ENCODE results near the gene MS4A13. TPM values are rescaled to one million over a fixed set of nuclear protein-coding genes. Genes with fewer than 3 reads are reported as not detected.

The MS4A13 gene
- total and polyA plus RNA-seq, 8 donors, result not detected

GRCh38 chr11:60563553-60564235, 48.5 kb downstream of the MS4A13 start:
- no peak for DNase-seq
- intact Hi-C loops (cut with DNase I; ENCODE audit: low total_unique reads), result no loop called here
- 62 to 70% (median 66%) methylated on average over 8 of the region's 8 CpGs for WGBS, 5 donors
- TF ChIP-seq EP300 (IDR thresholded peaks at IDR 0.05) (no peak), POLR2A (IDR thresholded peaks at IDR 0.05) (no peak), POLR2AphosphoS5 (IDR thresholded peaks at IDR 0.05) (no peak)
- no peaks in the 10 kb centered on the region for H3K4me1 ChIP-seq
- H3K27ac ChIP-seq, result no peak overlapping the region
- H3K9me3 ChIP-seq, result peaks cover 0 to 28% (median 16%) of the 10 kb centered on the region in 4 donors
- H3K27me3 ChIP-seq, result no peaks in the 10 kb centered on the region
- no peak overlapping the region for H3K4me3 ChIP-seq
- no peaks in the 10 kb centered on the region for H3K36me3 ChIP-seq

- WGBS, 5 donors, result 90 to 99% (median 95%) methylated on average over 5 of the region's 5 CpGs
Measured at GRCh38 chr11:60566776-60567175, 51.6 kb downstream of the MS4A13 start.

GRCh38 chr11:60570970-60571369, 55.8 kb downstream of the MS4A13 start:
- Histone ChIP-seq H3K27ac (no peak overlapping the region), H3K4me1 (no peaks in the 10 kb centered on the region), H3K36me3 (no peaks in the 10 kb centered on the region), H3K27me3 (no peaks in the 10 kb centered on the region), H3K9me3 (no peaks in the 10 kb centered on the region), H3K4me3 (no peak overlapping the region)
- DNase-seq, result no peak
- intact Hi-C loops (cut with DNase I; ENCODE audit: low total_unique reads), result no loop called here
- WGBS, 5 donors, result 62 to 90% (median 84%) methylated on average over 1 of the region's 1 CpG
- TF ChIP-seq EP300 (IDR thresholded peaks at IDR 0.05) (no peak), CTCF (IDR thresholded peaks at IDR 0.05) (no peak), POLR2A (IDR thresholded peaks at IDR 0.05) (no peak), POLR2AphosphoS5 (IDR thresholded peaks at IDR 0.05) (no peak)

More at GRCh38 chr11:60566776-60567175, 51.6 kb downstream of the MS4A13 start:
- H3K27me3 ChIP-seq, result no peaks in the 10 kb centered on the region
- no peak for DNase-seq
- intact Hi-C loops (cut with DNase I; ENCODE audit: low total_unique reads), result no loop called here
- H3K27ac ChIP-seq, result no peak overlapping the region
- peaks cover 0 to 6% (median 5%) of the 10 kb centered on the region in 4 donors for H3K9me3 ChIP-seq
- no peaks in the 10 kb centered on the region for H3K36me3 ChIP-seq
- no peak for TF ChIP-seq CTCF (IDR thresholded peaks at IDR 0.05)
- TF ChIP-seq POLR2A (IDR thresholded peaks at IDR 0.05), result no peak
- no peak for TF ChIP-seq POLR2AphosphoS5 (IDR thresholded peaks at IDR 0.05)
- no peak for TF ChIP-seq EP300 (IDR thresholded peaks at IDR 0.05)
- no peak overlapping the region for H3K4me3 ChIP-seq
- no peaks in the 10 kb centered on the region for H3K4me1 ChIP-seq

- Histone ChIP-seq H3K27ac (no peak overlapping the region), H3K36me3 (no peaks in the 10 kb centered on the region), H3K27me3 (peaks cover 0 to 3% (median 0%) of the 10 kb centered on the region in 3 donors), H3K9me3 (peaks cover 0 to 13% (median 9%) of the 10 kb centered on the region in 4 donors), H3K4me1 (no peaks in the 10 kb centered on the region), H3K4me3 (no peak overlapping the region)
- DNase-seq, result no peak
- 46 to 68% (median 60%) methylated on average over 2 of the region's 2 CpGs for WGBS, 5 donors
- intact Hi-C loops (cut with DNase I; ENCODE audit: low total_unique reads), result no loop called here
- TF ChIP-seq EP300 (IDR thresholded peaks at IDR 0.05) (no peak), POLR2A (IDR thresholded peaks at IDR 0.05) (no peak), CTCF (IDR thresholded peaks at IDR 0.05) (no peak), POLR2AphosphoS5 (IDR thresholded peaks at IDR 0.05) (no peak)
Measured at GRCh38 chr11:60589611-60590010, 74.4 kb downstream of the MS4A13 start.

Other genes starting within 250 kb of the MS4A13 start
- 10 to 100 TPM in 2 of 5 donors, 1 to 10 TPM in 2, not detected in 1; 1.4 to 28.1 (median 14.6) TPM for gene MS4A4A, start 234.7 kb upstream of the MS4A13 start, total RNA-seq
- gene MS4A4A, start 234.7 kb upstream of the MS4A13 start, polyA plus RNA-seq, result 10 to 100 TPM in 1 of 3 donors, 1 to 10 TPM in 2; 5.4 to 12.0 (median 6.6) TPM
- not detected for gene MS4A6E, start 188.1 kb upstream of the MS4A13 start, total RNA-seq
- gene MS4A6E, start 188.1 kb upstream of the MS4A13 start, polyA plus RNA-seq, result not detected
- gene MS4A7, start 136.9 kb upstream of the MS4A13 start, total RNA-seq, result 10 to 100 TPM in 3 of 5 donors, under 1 TPM in 1, not detected in 1; 0.58 to 43.3 (median 20.1) TPM
- gene MS4A7, start 136.9 kb upstream of the MS4A13 start, polyA plus RNA-seq, result 10 to 100 TPM in 2 of 3 donors, 1 to 10 TPM in 1; 1.7 to 13.3 (median 10.9) TPM
- gene MS4A14, start 118.9 kb upstream of the MS4A13 start, total RNA-seq, result 1 to 10 TPM in 2 of 5 donors, under 1 TPM in 1, not detected in 2; under 0.01 to 4.1 (median 4.1) TPM
- gene MS4A14, start 118.9 kb upstream of the MS4A13 start, polyA plus RNA-seq, result under 1 TPM in 2 of 3 donors, not detected in 1; 0.12 to 0.18 TPM
- gene MS4A5, start 85.8 kb upstream of the MS4A13 start, total RNA-seq, result not detected
- gene MS4A5, start 85.8 kb upstream of the MS4A13 start, polyA plus RNA-seq, result not detected
- 1 to 10 TPM in 2 of 5 donors, under 1 TPM in 2, not detected in 1; 0.29 to 3.9 (median 2.2) TPM for gene MS4A1, start 59.5 kb upstream of the MS4A13 start, total RNA-seq
- 1 to 10 TPM in 2 of 3 donors, under 1 TPM in 1; 0.12 to 8.8 (median 1.2) TPM for gene MS4A1, start 59.5 kb upstream of the MS4A13 start, polyA plus RNA-seq
- gene MS4A12, start 22.6 kb upstream of the MS4A13 start, total RNA-seq, result 1 to 10 TPM in 2 of 5 donors, not detected in 3; 2.9 to 4.6 TPM
- 1 to 10 TPM in 1 of 3 donors, not detected in 2; 1.1 TPM for gene MS4A12, start 22.6 kb upstream of the MS4A13 start, polyA plus RNA-seq
- 1 to 10 TPM in 4 of 5 donors, not detected in 1; 2.6 to 8.9 (median 7.5) TPM for gene MS4A8, start 184.2 kb downstream of the MS4A13 start, total RNA-seq
- gene MS4A8, start 184.2 kb downstream of the MS4A13 start, polyA plus RNA-seq, result 1 to 10 TPM; 2.3 to 5.7 (median 3.7) TPM
- not detected for gene MS4A18, start 209.3 kb downstream of the MS4A13 start, total RNA-seq
- gene MS4A18, start 209.3 kb downstream of the MS4A13 start, polyA plus RNA-seq, result under 1 TPM in 1 of 3 donors, not detected in 2; 0.19 TPM
- not detected for gene MS4A15, start 241.5 kb downstream of the MS4A13 start, total RNA-seq
- gene MS4A15, start 241.5 kb downstream of the MS4A13 start, polyA plus RNA-seq, result not detected